GM18517 (cell line): ENCODE measurements around the gene DBR1.

Experiments used
- ATAC-seq: cut with Tn5 transposase; IDR thresholded peaks from one replicate; pipeline ENCODE4 v1.9.1; 2021; ENCODE audit warnings: mild to moderate bottlenecking, moderate library complexity; ENCODE audit not compliant: unreplicated experiment

The DBR1 gene

DNA sequence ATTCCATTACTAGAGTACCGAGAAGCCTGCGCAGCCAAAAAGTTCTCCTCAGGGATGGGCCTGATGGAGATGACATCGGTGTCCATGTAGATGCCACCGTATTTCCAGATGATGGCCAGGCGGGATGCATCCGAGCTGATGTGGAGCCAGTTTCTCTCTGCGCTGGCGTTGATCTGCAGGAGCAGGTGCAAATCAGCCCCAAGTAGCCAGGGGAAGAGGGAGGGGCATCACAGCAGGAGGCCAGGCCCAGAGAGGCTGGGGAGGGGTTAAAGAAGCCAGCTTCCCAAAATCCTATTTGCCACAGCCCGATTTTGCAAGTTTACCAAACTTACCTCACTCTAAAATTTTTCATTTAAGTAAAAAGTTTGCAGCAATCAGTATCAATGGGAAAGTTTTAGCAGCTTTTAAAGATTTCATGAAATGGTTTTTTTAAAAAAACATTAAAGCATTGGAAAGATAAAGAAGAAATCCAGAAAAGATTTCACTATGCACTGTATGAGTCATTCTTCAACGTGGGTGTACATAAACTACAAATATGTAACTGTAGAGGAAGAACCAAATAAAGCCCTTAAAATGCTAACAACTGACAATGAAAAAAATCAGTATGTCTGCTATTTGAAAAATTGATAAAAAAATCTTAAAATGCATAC lies 49.9 kb downstream of the DBR1 start:
- ATAC-seq: no peak

DNA sequence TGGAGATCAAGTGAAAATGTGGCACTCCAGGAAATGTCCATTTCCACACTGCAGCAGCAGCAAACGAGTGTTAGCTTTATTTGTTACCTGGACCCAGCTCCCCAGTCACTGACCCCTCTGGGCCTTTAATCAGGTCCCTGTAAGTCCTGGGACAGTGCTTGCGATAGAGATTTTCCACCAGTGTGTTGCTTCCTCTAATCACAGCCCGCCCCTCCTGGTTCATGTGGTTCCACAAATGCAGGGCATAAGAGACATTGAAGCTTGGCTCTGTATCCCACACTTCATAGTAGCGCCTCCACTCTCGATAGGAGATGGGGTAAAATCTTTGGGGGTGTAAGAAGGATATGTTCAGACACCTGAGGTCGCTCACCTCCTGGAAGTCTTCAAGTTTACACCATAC lies 50.5 kb downstream of the DBR1 start:
- ATAC-seq: no peak

DNA sequence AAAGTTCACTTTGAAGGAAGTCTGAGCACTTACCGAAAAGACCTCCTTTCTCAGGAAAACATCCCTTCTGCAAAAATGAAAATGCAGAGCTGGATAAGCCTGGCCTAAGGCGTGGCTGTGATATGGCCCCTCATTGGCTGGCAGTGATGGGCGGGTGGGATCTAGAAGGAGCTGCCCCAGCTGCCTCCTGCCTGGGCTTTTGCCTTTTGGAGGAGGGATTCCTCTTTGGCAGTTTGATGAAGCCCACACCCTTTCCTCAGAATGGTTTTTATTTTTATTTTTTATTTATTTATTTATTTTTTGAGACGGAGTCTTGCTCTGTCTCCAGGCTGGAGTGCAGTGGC lies 55.3 kb downstream of the DBR1 start:
- ATAC-seq: no peak

DNA sequence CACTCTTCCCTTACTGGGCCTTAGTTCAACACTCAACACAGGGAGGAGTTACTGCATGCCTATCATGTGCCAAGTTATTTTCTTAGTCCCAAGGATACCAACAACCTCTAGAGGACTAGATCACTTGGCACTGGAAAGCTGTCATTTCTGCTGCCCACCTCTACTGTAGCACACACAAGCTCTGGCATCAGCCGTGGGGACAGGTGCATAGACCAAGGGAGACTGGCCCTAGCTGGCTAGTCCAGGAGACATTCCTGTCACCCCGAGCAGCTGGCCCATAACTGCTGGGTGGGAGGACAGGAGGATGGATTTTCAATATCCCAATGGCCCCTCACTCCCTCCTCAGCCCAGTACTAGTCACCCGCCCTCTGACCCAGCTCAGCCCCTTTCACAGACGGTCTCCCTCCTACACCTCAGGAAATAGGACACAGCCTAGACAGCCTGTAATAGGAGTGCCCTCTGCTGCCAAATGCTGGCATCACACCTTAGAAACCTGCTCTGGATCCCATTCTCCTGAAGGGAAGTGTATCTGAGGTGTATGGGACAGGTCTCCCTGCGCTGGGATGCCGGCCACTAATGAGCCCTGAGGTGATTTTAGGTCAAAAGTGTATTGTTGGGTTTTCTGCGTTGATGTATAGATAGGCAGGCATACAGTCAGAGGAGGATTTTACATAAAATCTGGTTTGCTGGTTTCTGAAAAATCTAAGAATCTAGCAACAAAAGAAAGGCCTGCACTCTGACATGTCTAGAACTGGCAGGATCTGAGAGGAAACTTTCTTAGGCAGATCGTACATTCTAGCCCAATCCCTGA lies 55.9 kb downstream of the DBR1 start:
- ATAC-seq: peak; percentile 56

DNA sequence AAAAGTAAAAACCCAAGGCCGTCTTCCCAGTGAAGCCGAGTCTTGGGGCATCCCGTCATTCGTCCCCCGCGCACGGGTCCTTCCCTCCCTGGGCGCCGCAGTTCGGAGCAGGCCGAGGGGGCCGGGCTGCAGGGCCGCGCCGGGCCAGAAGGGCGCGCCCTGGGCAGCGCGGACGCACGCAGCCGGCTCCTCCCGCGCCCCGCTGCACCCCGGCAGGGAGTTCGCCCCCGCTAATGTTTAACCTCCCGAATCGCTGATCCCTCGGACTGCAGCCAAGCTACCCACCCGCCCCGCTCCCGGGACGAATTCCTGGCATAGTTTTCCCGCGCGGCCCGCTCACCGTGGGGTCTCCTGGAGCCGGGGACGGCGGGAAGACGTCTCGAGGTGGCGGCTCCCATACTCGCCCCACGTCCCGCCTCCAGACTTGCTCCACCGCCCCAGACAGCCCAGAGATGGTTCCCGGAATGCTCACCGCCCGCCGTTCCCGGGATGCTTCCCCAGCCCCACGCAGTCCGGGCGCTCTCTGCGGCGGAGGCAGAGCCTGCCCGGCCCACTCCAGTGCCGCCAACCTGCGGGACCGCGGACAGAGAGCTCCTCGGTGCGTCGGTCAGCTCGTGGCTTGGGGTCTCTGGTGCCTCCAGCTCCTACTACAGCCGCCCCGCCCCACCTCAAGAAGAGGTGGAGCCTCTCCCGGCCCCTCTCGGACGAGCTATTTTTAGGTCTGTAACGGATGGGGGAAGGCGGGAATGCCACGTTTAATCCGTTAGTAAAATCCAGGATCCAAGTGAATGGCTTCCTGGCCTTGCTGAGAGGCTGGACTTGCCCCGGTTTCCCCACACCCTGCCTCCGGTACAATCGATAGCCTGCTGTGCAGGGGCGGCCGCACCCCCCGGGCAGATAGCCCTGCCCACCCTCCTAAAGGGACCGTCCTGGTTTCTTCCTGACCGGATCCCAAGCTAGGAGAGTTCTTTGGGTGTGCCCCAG lies 59.4 kb downstream of the DBR1 start, which contains the start of gene DZIP1L:
DZIP1L (minus strand) TSS at position 621 of the 984 bp plus-strand sequence. CDS start 11,637 bp downstream, outside the sequence.
- peak; percentile 59 for ATAC-seq

DNA sequence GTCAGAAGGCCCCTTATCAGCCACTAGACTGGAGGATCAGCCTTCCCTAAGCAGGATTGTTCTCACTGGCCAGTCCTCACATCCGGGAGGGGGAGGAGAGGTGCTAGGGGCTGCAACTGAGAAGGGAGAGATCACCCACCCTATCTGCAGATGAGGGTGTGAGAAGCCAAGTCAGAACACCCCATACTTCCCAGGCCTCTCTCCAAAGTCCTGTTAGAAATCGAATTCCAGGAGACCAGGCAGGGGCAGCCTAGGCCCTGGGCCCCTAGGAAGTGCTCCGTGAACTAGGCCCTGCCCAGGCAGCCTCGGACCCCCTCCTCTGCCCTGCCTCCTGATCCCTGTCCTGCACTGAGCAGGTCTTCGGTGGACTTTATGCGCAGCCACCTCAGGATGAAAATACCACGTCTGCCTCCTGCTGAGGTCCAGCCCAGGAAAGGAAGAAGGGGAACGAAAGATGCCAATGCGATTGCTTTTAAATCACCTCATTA lies 60.2 kb downstream of the DBR1 start:
- ATAC-seq: no peak

DNA sequence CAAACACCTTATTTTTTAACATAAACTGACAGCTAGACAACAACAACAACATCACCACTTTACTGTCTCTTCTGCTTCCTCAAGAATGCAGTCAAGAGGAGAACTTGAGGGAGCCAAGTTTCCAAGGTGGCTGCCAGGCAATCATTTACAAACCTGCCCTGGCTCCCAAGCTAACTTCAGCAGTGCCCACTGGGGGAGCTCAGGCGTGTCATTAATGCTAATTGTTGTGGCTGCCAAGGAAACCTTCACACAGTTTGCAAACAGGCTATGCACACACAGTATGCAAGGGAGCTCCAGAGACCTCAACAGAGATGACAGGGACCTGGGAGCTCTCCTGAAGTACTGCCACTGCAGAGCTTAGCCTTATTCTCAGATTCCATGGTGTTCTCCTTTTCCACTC lies 61.4 kb downstream of the DBR1 start:
- no peak for ATAC-seq

DNA sequence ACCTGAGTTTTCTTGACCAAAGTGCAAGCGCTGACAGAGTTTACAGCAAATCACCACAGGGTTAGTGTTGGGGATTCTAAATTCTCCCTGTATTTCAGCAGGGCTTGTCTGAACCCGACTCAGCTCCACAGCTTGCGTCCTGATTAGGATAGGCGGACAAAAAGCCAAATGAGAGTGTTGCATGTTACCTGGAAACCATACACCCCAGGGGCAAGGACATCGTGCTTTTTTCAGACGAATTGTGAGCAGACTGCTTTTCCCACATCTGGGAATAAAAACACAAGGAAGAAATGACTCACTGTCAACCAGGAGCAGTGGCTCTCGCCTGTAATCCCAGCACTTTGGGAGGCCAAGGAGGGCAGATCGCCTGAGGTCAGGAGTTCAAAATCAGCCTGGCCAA lies 62.4 kb downstream of the DBR1 start:
- no peak for ATAC-seq
